H9 (cell line): ENCODE data around the gene PTDSS2. TPM values are rescaled to one million over a fixed set of nuclear protein-coding genes. Genes with fewer than 3 reads are reported as not detected.
A peak's percentile ranks its signal among the peaks of the same experiment; 100 is the strongest.

Source experiments
- DNase-seq: peaks from one replicate; pipeline ENCODE4 v3.0.0-alpha.2; 2017
- H2AFZ ChIP-seq: one replicate; pipeline ENCODE4 v1.6.1; 2013; ENCODE audit warnings: mild to moderate bottlenecking, low read length, control low read depth, moderate library complexity
- H2AK5ac ChIP-seq: 2 replicates; pipeline ENCODE4 v1.6.1; 2013; ENCODE audit warnings: low read length, control low read depth, mixed read lengths; ENCODE audit not compliant: insufficient read length
- H2BK120ac ChIP-seq: one replicate; pipeline ENCODE4 v1.6.1; 2013; ENCODE audit warnings: low read depth, mild to moderate bottlenecking, low read length, control low read depth, inconsistent platforms; ENCODE audit not compliant: poor library complexity, severe bottlenecking
- H2BK12ac ChIP-seq: 2 replicates; pipeline ENCODE4 v1.6.1; 2013; ENCODE audit warnings: low read length, control low read depth, mixed read lengths, low read depth; ENCODE audit not compliant: insufficient read length
- H2BK15ac ChIP-seq: 2 replicates; pipeline ENCODE4 v1.6.1; 2013; ENCODE audit warnings: low read depth, low read length, control low read depth
- H2BK20ac ChIP-seq: one replicate; pipeline ENCODE4 v1.6.1; 2013; ENCODE audit warnings: low read depth, mild to moderate bottlenecking, low read length, control low read depth, inconsistent platforms; ENCODE audit not compliant: poor library complexity, severe bottlenecking
- H2BK5ac ChIP-seq: 2 replicates; pipeline ENCODE4 v1.6.1; 2013; ENCODE audit warnings: low read length, control low read depth, mixed read lengths; ENCODE audit not compliant: insufficient read length
- H3K14ac ChIP-seq: 2 replicates; pipeline ENCODE4 v1.6.1; 2013; ENCODE audit warnings: low read length, control low read depth; ENCODE audit not compliant: insufficient read depth
- H3K18ac ChIP-seq: 2 replicates; pipeline ENCODE4 v1.6.1; 2013; ENCODE audit warnings: low read depth, mild to moderate bottlenecking, mixed read lengths, low read length, control low read depth; ENCODE audit not compliant: insufficient read length
- H3K23ac ChIP-seq: 2 replicates; pipeline ENCODE4 v1.6.1; 2013; ENCODE audit warnings: low read length, control low read depth, mixed read lengths, low read depth; ENCODE audit not compliant: insufficient read length
- H3K23me2 ChIP-seq: 2 replicates; pipeline ENCODE4 v1.6.1; 2013; ENCODE audit warnings: low read depth, mild to moderate bottlenecking, mixed read lengths, low read length, control low read depth; ENCODE audit not compliant: insufficient read length, poor library complexity, severe bottlenecking
- H3K27ac ChIP-seq: 2 replicates; pipeline ENCODE4 v1.5.1; 2013; ENCODE audit warnings: low read length, control low read depth, mixed read lengths, low read depth; ENCODE audit not compliant: insufficient read length
- H3K27me3 ChIP-seq: 2 replicates; pipeline ENCODE4 v1.6.1; 2013; ENCODE audit warnings: low read length, control low read depth, inconsistent platforms; ENCODE audit not compliant: insufficient read depth
- H3K4ac ChIP-seq: 2 replicates; pipeline ENCODE4 v1.6.1; 2013; ENCODE audit warnings: low read depth, mild to moderate bottlenecking, control low read depth, inconsistent platforms, low read length, moderate library complexity
- H3K4me1 ChIP-seq: 2 replicates; pipeline ENCODE4 v1.6.1; 2013; ENCODE audit warnings: low read length, control low read depth, inconsistent platforms; ENCODE audit not compliant: insufficient read depth
- H3K4me2 ChIP-seq: 2 replicates; pipeline ENCODE4 v1.6.1; 2013; ENCODE audit warnings: low read length, control low read depth, mixed read lengths; ENCODE audit not compliant: insufficient read length, insufficient read depth
- H3K56ac ChIP-seq: 2 replicates; pipeline ENCODE4 v1.6.1; 2013; ENCODE audit warnings: low read depth, mild to moderate bottlenecking, mixed read lengths, low read length, control low read depth; ENCODE audit not compliant: insufficient read length
- H3K79me1 ChIP-seq: 2 replicates; pipeline ENCODE4 v1.6.1; 2013; ENCODE audit warnings: low read depth, mild to moderate bottlenecking, moderate library complexity, low read length, control low read depth, inconsistent platforms; ENCODE audit not compliant: insufficient read depth, poor library complexity, severe bottlenecking
- H3K79me2 ChIP-seq: 2 replicates; pipeline ENCODE4 v1.6.1; 2013; ENCODE audit warnings: low read length, control low read depth, inconsistent platforms; ENCODE audit not compliant: insufficient read depth
- H3K9ac ChIP-seq: 2 replicates; pipeline ENCODE4 v1.6.1; 2013; ENCODE audit warnings: low read length, control low read depth, mixed read lengths; ENCODE audit not compliant: insufficient read length; ENCODE audit errors: extremely low read depth
- H3K9me3 ChIP-seq: one replicate; pipeline ENCODE4 v1.6.1; 2013; ENCODE audit warnings: low read depth, low read length, inconsistent platforms; ENCODE audit not compliant: control insufficient read depth
- H3T11ph ChIP-seq: one replicate; pipeline ENCODE4 v1.6.1; 2013; ENCODE audit warnings: mild to moderate bottlenecking, low read length, control low read depth, inconsistent platforms
- H4K20me1 ChIP-seq: one replicate; pipeline ENCODE4 v1.6.1; 2013; ENCODE audit not compliant: control insufficient read depth, insufficient read length, insufficient read depth
- H4K5ac ChIP-seq: 2 replicates; pipeline ENCODE4 v1.6.1; 2013; ENCODE audit warnings: low read depth, mild to moderate bottlenecking, mixed read lengths, low read length, control low read depth; ENCODE audit not compliant: insufficient read length
- H4K8ac ChIP-seq: replicated peaks from 2 replicates; pipeline ENCODE4 v1.6.1; 2013; ENCODE audit warnings: low read length, control low read depth, mixed read lengths, low read depth; ENCODE audit not compliant: insufficient read length
- H4K91ac ChIP-seq: 2 replicates; pipeline ENCODE4 v1.6.1; 2013; ENCODE audit warnings: low read depth, mild to moderate bottlenecking, moderate library complexity, mixed read lengths, low read length, control low read depth; ENCODE audit not compliant: insufficient read length
- H3K27ac Mint-ChIP-seq, 3 experiments: 2 replicates in 2 of 3; 3 replicates in 1 of 3; pipeline ENCODE4 v1.8.0; 2020 to 2021; ENCODE audit warnings: mixed read lengths in 3 of 3, mild to moderate bottlenecking in 1 of 3, moderate library complexity in 1 of 3
- H3K27me3 Mint-ChIP-seq: 2 replicates; pipeline ENCODE4 v1.8.0; 2021; ENCODE audit warnings: low read depth, mild to moderate bottlenecking, moderate library complexity, mixed read lengths
- H3K36me3 Mint-ChIP-seq, 3 experiments: 2 replicates in 2 of 3; 3 replicates in 1 of 3; pipeline ENCODE4 v1.8.0; 2020 to 2021; ENCODE audit warnings: low read depth in 3 of 3, mixed read lengths in 3 of 3; ENCODE audit not compliant: insufficient read depth in 1 of 3
- H3K4me1 Mint-ChIP-seq, 2 experiments: 2 replicates each; pipeline ENCODE4 v1.8.0; 2020; ENCODE audit warnings: mixed read lengths in 2 of 2
- H3K4me3 Mint-ChIP-seq, 2 experiments: 2 replicates in 1 of 2; 3 replicates in 1 of 2; pipeline ENCODE4 v1.8.0; 2020 to 2021; ENCODE audit warnings: mild to moderate bottlenecking in 2 of 2, mixed read lengths in 2 of 2, moderate library complexity in 1 of 2
- H3K9me3 Mint-ChIP-seq, 2 experiments: 2 replicates in 1 of 2; 3 replicates in 1 of 2; pipeline ENCODE4 v1.8.0; 2020; ENCODE audit warnings: mild to moderate bottlenecking in 2 of 2, mixed read lengths in 2 of 2, moderate library complexity in 1 of 2
- WGBS: extraction: QIAGEN DNeasy Blood & Tissue Kit; methylation state at CpG from one replicate; pipeline ENCODE4 v1.1.7; 2013; ENCODE audit warnings: missing lambda C conversion rate, low lambda C conversion rate, mixed read lengths; ENCODE audit not compliant: insufficient read length; ENCODE audit errors: extremely low coverage; 5-methylcytosine and 5-hydroxymethylcytosine counted together
- total RNA-seq: library from RNA; stranded (reverse); gene quantifications from 2 replicates; pipeline ENCODE4 v1.2.1, GENCODE V29; 2021
- TF ChIP-seq, protein P1 (sequence below): fragments of 200-600 bp; sonication (generic); conservative IDR thresholded peaks from 3 replicates; pipeline ENCODE4 v1.8.0; 2021; ENCODE audit warnings: antibody characterized with exemption, mild to moderate bottlenecking

PTDSS2 gene
- total RNA-seq, 1 experiment from 2014 or later: 55.3 TPM

DNA sequence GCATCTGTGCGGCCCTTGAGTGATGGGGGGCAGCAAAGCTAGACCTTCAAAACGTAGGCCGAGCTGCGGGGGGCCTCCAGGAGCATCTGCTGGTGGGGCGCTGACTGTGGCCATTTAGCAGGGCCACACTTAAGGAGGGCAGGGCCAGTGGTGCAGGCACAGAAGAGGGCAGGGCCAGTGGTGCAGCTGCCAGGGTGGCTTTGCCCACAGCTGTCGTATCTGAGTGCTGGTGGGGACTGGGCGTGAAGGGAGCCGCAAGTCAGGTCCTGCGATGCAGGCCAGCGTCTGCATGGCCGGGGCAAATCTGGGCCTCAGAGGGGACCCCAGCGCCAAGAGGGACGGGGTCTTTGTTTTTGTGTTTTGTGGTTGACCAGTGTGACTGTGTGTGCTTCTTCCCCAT is 29.2 kb downstream of the PTDSS2 start:
- Mint-ChIP-seq H3K27me3 (no peaks in the 10 kb centered on the region), H3K4me3 (no peak overlapping the region), H3K27ac (peak overlapping the region in 1 of 3 experiments; percentile 83; a peak in 1 of 7 replicates), H3K9me3 (peaks cover 0 to 6% of the 10 kb centered on the region in 2 experiments; a peak in 3 of 5 replicates), H3K36me3 (peaks cover 7 to 11% (median 9%) of the 10 kb centered on the region in 3 experiments; a peak in 4 of 7 replicates), H3K4me1 (peaks cover 5 to 11% of the 10 kb centered on the region in 2 experiments; a peak in 3 of 4 replicates)
- Histone ChIP-seq H2AK5ac (no peak overlapping the region), H2BK15ac (no peak overlapping the region), H2BK120ac (no peak overlapping the region), H3K9me3 (no peaks in the 10 kb centered on the region), H2BK20ac (no peak overlapping the region), H3K14ac (no peak overlapping the region), H2BK5ac (no peak overlapping the region), H3K27me3 (no peaks in the 10 kb centered on the region), H2BK12ac (no peak overlapping the region), H3K79me2 (no peaks in the 10 kb centered on the region; the same call in 1 of the 2 replicates), H3K9ac (no peak overlapping the region), H3K56ac (no peak overlapping the region), H3K27ac (no peak overlapping the region), H4K8ac (no peak overlapping the region), H3K4me2 (no peak overlapping the region), H3T11ph (no peak overlapping the region), H4K91ac (no peak overlapping the region), H3K79me1 (peaks cover 2% of the 10 kb centered on the region), H3K4ac (no peak overlapping the region), H4K20me1 (no peaks in the 10 kb centered on the region), H4K5ac (no peak overlapping the region), H3K18ac (no peak overlapping the region), H2AFZ (no peak overlapping the region), H3K23ac (no peak overlapping the region), H3K23me2 (no peaks in the 10 kb centered on the region), H3K4me1 (no peaks in the 10 kb centered on the region)
- no peak for DNase-seq
- TF ChIP-seq, protein P1, sequence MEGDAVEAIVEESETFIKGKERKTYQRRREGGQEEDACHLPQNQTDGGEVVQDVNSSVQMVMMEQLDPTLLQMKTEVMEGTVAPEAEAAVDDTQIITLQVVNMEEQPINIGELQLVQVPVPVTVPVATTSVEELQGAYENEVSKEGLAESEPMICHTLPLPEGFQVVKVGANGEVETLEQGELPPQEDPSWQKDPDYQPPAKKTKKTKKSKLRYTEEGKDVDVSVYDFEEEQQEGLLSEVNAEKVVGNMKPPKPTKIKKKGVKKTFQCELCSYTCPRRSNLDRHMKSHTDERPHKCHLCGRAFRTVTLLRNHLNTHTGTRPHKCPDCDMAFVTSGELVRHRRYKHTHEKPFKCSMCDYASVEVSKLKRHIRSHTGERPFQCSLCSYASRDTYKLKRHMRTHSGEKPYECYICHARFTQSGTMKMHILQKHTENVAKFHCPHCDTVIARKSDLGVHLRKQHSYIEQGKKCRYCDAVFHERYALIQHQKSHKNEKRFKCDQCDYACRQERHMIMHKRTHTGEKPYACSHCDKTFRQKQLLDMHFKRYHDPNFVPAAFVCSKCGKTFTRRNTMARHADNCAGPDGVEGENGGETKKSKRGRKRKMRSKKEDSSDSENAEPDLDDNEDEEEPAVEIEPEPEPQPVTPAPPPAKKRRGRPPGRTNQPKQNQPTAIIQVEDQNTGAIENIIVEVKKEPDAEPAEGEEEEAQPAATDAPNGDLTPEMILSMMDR: no peak
- no CpG with 5 or more reads among the region's 13 CpGs for WGBS
